GM12878 (cell line): ENCODE results near the gene SMC1B. TPM values are rescaled to one million over a fixed set of nuclear protein-coding genes. Genes with fewer than 3 reads are reported as not detected.

Source experiments
- ATAC-seq: fragments of 200-7000 bp; cut with Tn5 transposase; 3 replicates; pipeline ENCODE4 v1.9.1; 2020; ENCODE audit warnings: mild to moderate bottlenecking, moderate library complexity
- BruUV-seq: library from RNA; stranded (reverse); fragments of 400-500 nt; replicated peaks from 2 replicates; lab custom pipeline; 2021; lab: Mats Ljungman, UMichigan
- CTCF ChIA-PET: fragments of 300-600 bp; sonication (Branson Sonifier 250); formaldehyde crosslinking; extraction: SDS; loops from one replicate; lab custom pipeline; 2021; ENCODE audit warnings: inconsistent platforms; lab: Yijun Ruan, JAX
- POLR2A ChIA-PET: fragments of 350-600 bp; formaldehyde crosslinking; extraction: SDS; loops from one replicate; lab custom pipeline; 2021; ENCODE audit warnings: inconsistent platforms; lab: Charles Lee
- RAD21 ChIA-PET: fragments of 300-600 bp; sonication (Branson Sonifier 250); formaldehyde crosslinking; loops from one replicate; lab custom pipeline; 2023; ENCODE audit warnings: antibody characterized with exemption; ENCODE audit not compliant: unreplicated experiment; lab: Charles Lee
- SMC1A ChIA-PET: fragments of 300-600 bp; sonication (Branson Sonifier 250); formaldehyde crosslinking; loops from one replicate; lab custom pipeline; 2023; ENCODE audit not compliant: unreplicated experiment, uncharacterized antibody; lab: Charles Lee
- DNase-seq: peaks from one replicate; pipeline ENCODE4 v3.0.0-alpha.2; 2011; ENCODE audit warnings: low read depth, low spot score
- FAIRE-seq: peaks from 3 replicates; lab custom pipeline; 2011; peaks lifted over from hg19 to GRCh38; lab: Jason Lieb, UNC
- H2AFZ ChIP-seq: 2 replicates; pipeline ENCODE4 v1.6.0; 2011; ENCODE audit warnings: low read depth, low read length, control low read depth; ENCODE audit not compliant: control insufficient read depth
- H3K27ac ChIP-seq: 2 replicates; pipeline ENCODE4 v1.5.1; 2011; ENCODE audit warnings: control low read depth; ENCODE audit not compliant: control insufficient read depth, insufficient read depth
- H3K27me3 ChIP-seq, 2 experiments: replicated peaks in 1 of 2; 2 replicates each; pipeline versions ENCODE4 v1.6.0 to v1.6.1; 2011; ENCODE audit warnings: low read length in 1 of 2; ENCODE audit not compliant: control insufficient read depth in 2 of 2, insufficient read depth in 2 of 2
- H3K36me3 ChIP-seq, 2 experiments: 2 replicates each; pipeline ENCODE4 v1.5.1; 2011; ENCODE audit warnings: low read length in 1 of 2; ENCODE audit not compliant: control insufficient read depth in 2 of 2, insufficient read depth in 2 of 2
- H3K4me1 ChIP-seq: 2 replicates; pipeline ENCODE4 v1.6.1; 2011; ENCODE audit warnings: mild to moderate bottlenecking, low read length, moderate library complexity, mixed read lengths; ENCODE audit not compliant: control insufficient read depth, insufficient read depth
- H3K4me2 ChIP-seq: 2 replicates; pipeline ENCODE4 v1.6.0; 2011; ENCODE audit warnings: control low read depth; ENCODE audit not compliant: control insufficient read depth, insufficient read depth
- H3K4me3 ChIP-seq: fragments of 200-600 bp; sonication (generic); 2 replicates; pipeline ENCODE4 v1.5.1; 2016
- H3K79me2 ChIP-seq: 2 replicates; pipeline ENCODE4 v1.6.0; 2011; ENCODE audit warnings: low read length; ENCODE audit not compliant: control insufficient read depth, insufficient read depth
- H3K9ac ChIP-seq: 2 replicates; pipeline ENCODE4 v1.8.0; 2011; ENCODE audit warnings: low read length, control low read depth, mixed read lengths; ENCODE audit not compliant: control insufficient read depth, insufficient read depth
- H3K9me3 ChIP-seq: replicated peaks from 3 replicates; pipeline ENCODE4 v1.5.1; 2011; ENCODE audit warnings: mild to moderate bottlenecking, low read length; ENCODE audit not compliant: control insufficient read depth, insufficient read depth
- H4K20me1 ChIP-seq: 2 replicates; pipeline ENCODE4 v1.6.0; 2011; ENCODE audit not compliant: control insufficient read depth, insufficient read depth
- IKZF1 ChIP-seq: fragments of 450-650 bp; conservative IDR thresholded peaks from 2 replicates; pipeline ENCODE4 v1.6.1; 2017; ENCODE audit warnings: antibody characterized with exemption, mild to moderate bottlenecking
- JUNB ChIP-seq: IDR thresholded peaks from 2 replicates; pipeline ENCODE4 v1.6.1; 2016; ENCODE audit warnings: antibody characterized with exemption, mild to moderate bottlenecking
- MYC ChIP-seq: IDR thresholded peaks from 2 replicates; pipeline ENCODE4 v1.6.1; 2011; ENCODE audit warnings: mild to moderate bottlenecking, low read length, moderate library complexity, inconsistent platforms; ENCODE audit not compliant: insufficient read depth, insufficient replicate concordance, insufficient read length, severe bottlenecking
- PAX5 ChIP-seq: IDR thresholded peaks from 2 replicates; pipeline ENCODE4 v1.6.1; 2011; ENCODE audit warnings: low read depth, low read length, borderline replicate concordance
- POLR2AphosphoS2 ChIP-seq: IDR thresholded peaks from 2 replicates; pipeline ENCODE4 v1.6.1; 2011; ENCODE audit warnings: low read depth, mild to moderate bottlenecking, low read length, improper control_type of control experiment, moderate library complexity
- POU2F2 ChIP-seq: IDR thresholded peaks from 3 replicates; pipeline ENCODE4 v1.6.1; 2011; ENCODE audit warnings: low read depth, mild to moderate bottlenecking, low read length, borderline replicate concordance
- RCOR1 ChIP-seq: conservative IDR thresholded peaks from 2 replicates; pipeline ENCODE4 v1.6.1; 2012; ENCODE audit warnings: low read depth, low read length, improper control_type of control experiment
- SIX5 ChIP-seq: IDR thresholded peaks from 2 replicates; pipeline ENCODE4 v1.6.1; 2011; ENCODE audit warnings: mild to moderate bottlenecking, low read depth, low read length, moderate library complexity; ENCODE audit not compliant: severe bottlenecking
- SPI1 ChIP-seq: IDR thresholded peaks from 2 replicates; pipeline ENCODE4 v1.6.1; 2011; ENCODE audit warnings: low read depth, mild to moderate bottlenecking, low read length, moderate library complexity, borderline replicate concordance; ENCODE audit not compliant: insufficient read depth
- ZBTB33 ChIP-seq: fragments of 450-650 bp; IDR thresholded peaks from 2 replicates; pipeline ENCODE4 v1.6.1; 2017; ENCODE audit warnings: mild to moderate bottlenecking
- WGBS: methylation state at CpG from one replicate; pipeline ENCODE4 v1.1.6; 2016; ENCODE audit warnings: low lambda C conversion rate; ENCODE audit not compliant: insufficient replicate concordance, insufficient coverage; ENCODE audit errors: missing lambda C conversion rate; 5-methylcytosine and 5-hydroxymethylcytosine counted together
- in situ Hi-C: fragments of 300-500 bp; cut with MboI; formaldehyde crosslinking; loops from 9 replicates; pipeline ENCODE4 v1.14.3; 2018; ENCODE audit warnings: mixed read lengths
- intact Hi-C: fragments of 100-400 bp; cut with micrococcal nuclease; formaldehyde crosslinking; loops from one replicate; pipeline ENCODE4 v1.14.2; 2022; ENCODE audit not compliant: unreplicated experiment
- polyA plus RNA-seq, 11 experiments: library from polyadenylated mRNA; depleted of rRNA in 4 of 11; unstranded in 6 of 11; stranded (reverse) in 5 of 11; fragments of >200 nt; fragmentation: Nextera tagmentation in 4 of 11; fragmentation: Illumina TruSeq in 1 of 11; extraction: Ambion mirVana in 4 of 11; extraction: Trizol in 1 of 11; gene quantifications; 1 replicate in 1 of 11; 2 replicates in 10 of 11; pipeline versions ENCODE4 v1.2.1 to v1.2.3, GENCODE V29; 2011 to 2016; ENCODE audit warnings: inconsistent platforms in 2 of 11, missing spikeins in 2 of 11, low read depth in 1 of 11
- total RNA-seq, 4 experiments: library from RNA; depleted of rRNA in 3 of 4; stranded (reverse); fragments of >200 nt in 3 of 4; fragmentation: Illumina TruSeq in 1 of 4; extraction: Trizol in 1 of 4; gene quantifications; 2 replicates each; pipeline versions ENCODE4 v1.2.1 to v1.2.3, GENCODE V29; 2013 to 2021

SMC1B gene
- total and polyA plus RNA-seq, 10 of the 15 experiments (the other 5 are each of a cell fraction or from before 2014, with no cell fraction given) = not detected

GRCh38 chr22:45430871-45431270, 17.5 kb upstream of the SMC1B start:
- ATAC-seq = no peak
- no peak for DNase-seq
- intact Hi-C loops (no loop called here), in situ Hi-C loops (loop anchor here (5.0 kb wide), 1 partner anchor 164 kb away; no protein-coding TSS in a partner anchor)
- Histone ChIP-seq H3K36me3 (no peaks in the 10 kb centered on the region), H3K4me1 (no peaks in the 10 kb centered on the region), H3K27me3 (no peaks in the 10 kb centered on the region; a peak in 1 of 4 replicates), H2AFZ (no peak overlapping the region), H3K9me3 (no peaks in the 10 kb centered on the region; the same call in 2 of the 3 replicates), H3K4me2 (no peak overlapping the region), H4K20me1 (no peaks in the 10 kb centered on the region), H3K9ac (no peak overlapping the region), H3K27ac (no peak overlapping the region), H3K4me3 (no peak overlapping the region), H3K79me2 (no peaks in the 10 kb centered on the region)
- POLR2A ChIA-PET = no interaction called here
- TF ChIP-seq SPI1 (no peak), PAX5 (no peak), IKZF1 (no peak), MYC (no peak), SIX5 (no peak), RCOR1 (no peak), POU2F2 (no peak), ZBTB33 (no peak), JUNB (no peak), POLR2AphosphoS2 (no peak)
- CTCF ChIA-PET = no interaction called here
- no TSS peak for BruUV-seq
- FAIRE-seq = no peak
- RAD21 ChIA-PET = no interaction called here
- WGBS = 56% methylated on average over 16 of the region's 19 CpGs
- SMC1A ChIA-PET = no interaction called here
